Natural killer cell (primary cell): ENCODE results near the gene NFIA. TPM values are rescaled to one million over a fixed set of nuclear protein-coding genes. Genes with fewer than 3 reads are reported as not detected.

Experiments used
- ATAC-seq, 3 donors: fragments of 150-1000 bp in 2 of 3; fragments of 200-7000 bp in 1 of 3; cut with Tn5 transposase; 1 replicate in 1 of 3; 2 replicates in 2 of 3; pipeline ENCODE4 v1.10.0; 2021; ENCODE audit warnings: mild to moderate bottlenecking in 2 of 3, moderate library complexity in 2 of 3
- DNase-seq, 2 donors: peaks; one replicate each; pipeline versions ENCODE4 v3.0.0 to v3.0.0-alpha.2; 2013 to 2021; ENCODE audit warnings: mixed read lengths in 1 of 2
- H3K27ac ChIP-seq: one replicate; pipeline ENCODE4 v1.5.1; 2013; ENCODE audit warnings: mild to moderate bottlenecking, low read length
- H3K27me3 ChIP-seq: one replicate; pipeline ENCODE4 v1.6.1; 2013; ENCODE audit warnings: low read length; ENCODE audit not compliant: control insufficient read depth, insufficient read depth
- H3K36me3 ChIP-seq: one replicate; pipeline ENCODE4 v1.6.1; 2013; ENCODE audit warnings: low read length; ENCODE audit not compliant: control insufficient read depth, insufficient read depth
- H3K4me1 ChIP-seq: one replicate; pipeline ENCODE4 v1.6.1; 2013; ENCODE audit warnings: low read length; ENCODE audit not compliant: control insufficient read depth, insufficient read depth
- H3K4me3 ChIP-seq: one replicate; pipeline ENCODE4 v1.5.1; 2013; ENCODE audit warnings: low read length
- H3K9me3 ChIP-seq: one replicate; pipeline ENCODE4 v1.6.1; 2013; ENCODE audit warnings: low read length; ENCODE audit not compliant: control insufficient read depth, insufficient read depth
- H3K27ac Mint-ChIP-seq, 2 donors: one replicate each; pipeline ENCODE4 v1.8.0; 2022; ENCODE audit warnings: mild to moderate bottlenecking in 2 of 2, mixed read lengths in 2 of 2, moderate library complexity in 1 of 2
- H3K27me3 Mint-ChIP-seq, 2 donors: one replicate each; pipeline ENCODE4 v1.8.0; 2022; ENCODE audit warnings: low read depth in 2 of 2, mixed read lengths in 2 of 2
- H3K36me3 Mint-ChIP-seq: one replicate; pipeline ENCODE4 v1.8.0; 2022; ENCODE audit warnings: mixed read lengths
- H3K4me1 Mint-ChIP-seq, 2 donors: one replicate each; pipeline ENCODE4 v1.8.0; 2022; ENCODE audit warnings: mixed read lengths in 2 of 2
- H3K4me3 Mint-ChIP-seq: one replicate; pipeline ENCODE4 v1.8.0; 2022; ENCODE audit warnings: mild to moderate bottlenecking, moderate library complexity, mixed read lengths
- H3K9me3 Mint-ChIP-seq, 2 donors: one replicate each; pipeline ENCODE4 v1.8.0; 2022; ENCODE audit warnings: mixed read lengths in 2 of 2
- CTCF ChIP-seq: fragments of 200-600 bp; IDR thresholded peaks from one replicate; pipeline ENCODE4 v1.8.0; 2022; ENCODE audit warnings: antibody characterized with exemption
- WGBS: methylation state at CpG from one replicate; pipeline ENCODE4 v1.1.7; 2013; ENCODE audit warnings: missing lambda C conversion rate; ENCODE audit not compliant: insufficient coverage; 5-methylcytosine and 5-hydroxymethylcytosine counted together
- intact Hi-C: fragments of 100-400 bp; cut with micrococcal nuclease; formaldehyde crosslinking; loops from one replicate; pipeline ENCODE4 v1.14.2; 2022
- total RNA-seq, 4 donors: library from RNA; stranded (reverse); fragments of 120-200 nt in 1 of 4; gene quantifications; one replicate each; pipeline versions ENCODE4 v1.2.3 to v1.2.4, GENCODE V29; 2013 to 2022

Gene NFIA
- total RNA-seq, 3 donors from 2014 or later (not counting 1 experiment from before 2014, with no cell fraction given), result 3.5 to 6.5 (median 3.6) TPM

- DNase-seq (no peak), ATAC-seq (no peak)
- no peak overlapping the region for H3K27ac ChIP-seq
- WGBS, result 82% methylated on average over 3 of the region's 3 CpGs
- no peaks in the 10 kb centered on the region for H3K27me3 ChIP-seq
- no peaks in the 10 kb centered on the region for H3K36me3 Mint-ChIP-seq
- H3K9me3 Mint-ChIP-seq, result no peaks in the 10 kb centered on the region
- H3K27ac Mint-ChIP-seq, result no peak overlapping the region
- no peaks in the 10 kb centered on the region for H3K36me3 ChIP-seq
- H3K4me3 ChIP-seq, result no peak overlapping the region
- H3K4me1 ChIP-seq, result no peaks in the 10 kb centered on the region
- H3K9me3 ChIP-seq, result no peaks in the 10 kb centered on the region
- no peak for TF ChIP-seq CTCF
- no peak overlapping the region for H3K4me3 Mint-ChIP-seq
- peaks cover 16% of the 10 kb centered on the region in 2 donors for H3K27me3 Mint-ChIP-seq
- intact Hi-C loops, result no loop called here
- H3K4me1 Mint-ChIP-seq, result no peaks in the 10 kb centered on the region
Measured at GRCh38 chr1:61234587-61234919, 152.2 kb downstream of the NFIA start.

- H3K27me3 Mint-ChIP-seq, result peaks cover 13 to 25% of the 10 kb centered on the region in 2 donors
- DNase-seq, result no peak
- Histone ChIP-seq H3K9me3 (no peaks in the 10 kb centered on the region), H3K27me3 (no peaks in the 10 kb centered on the region), H3K27ac (no peak overlapping the region), H3K36me3 (no peaks in the 10 kb centered on the region), H3K4me3 (no peak overlapping the region), H3K4me1 (no peaks in the 10 kb centered on the region)
- ATAC-seq, result no peak
- no peak overlapping the region for H3K4me3 Mint-ChIP-seq
- intact Hi-C loops, result no loop called here
- H3K36me3 Mint-ChIP-seq, result no peaks in the 10 kb centered on the region
- WGBS, result no CpG with 5 or more reads among the region's 1 CpG
- H3K27ac Mint-ChIP-seq, result no peak overlapping the region
- no peak for TF ChIP-seq CTCF
- H3K9me3 Mint-ChIP-seq, result no peaks in the 10 kb centered on the region
- no peaks in the 10 kb centered on the region for H3K4me1 Mint-ChIP-seq
Measured at GRCh38 chr1:61237147-61237546, 154.8 kb downstream of the NFIA start.

GRCh38 chr1:61237659-61238358 is 155.4 kb downstream of the NFIA start:
- no peaks in the 10 kb centered on the region for H3K36me3 Mint-ChIP-seq
- H3K27ac ChIP-seq, result no peak overlapping the region
- no peak for TF ChIP-seq CTCF
- no peak for ATAC-seq
- H3K27me3 Mint-ChIP-seq, result peaks cover 13 to 29% of the 10 kb centered on the region in 2 donors
- intact Hi-C loops, result no loop called here
- no peak overlapping the region for H3K4me3 Mint-ChIP-seq
- no peaks in the 10 kb centered on the region for H3K27me3 ChIP-seq
- H3K9me3 ChIP-seq, result no peaks in the 10 kb centered on the region
- no peaks in the 10 kb centered on the region for H3K36me3 ChIP-seq
- no peaks in the 10 kb centered on the region for H3K4me1 Mint-ChIP-seq
- no peak for DNase-seq
- H3K27ac Mint-ChIP-seq, result no peak overlapping the region
- H3K9me3 Mint-ChIP-seq, result no peaks in the 10 kb centered on the region
- WGBS, result 100% methylated on average over 2 of the region's 3 CpGs
- no peak overlapping the region for H3K4me3 ChIP-seq
- H3K4me1 ChIP-seq, result no peaks in the 10 kb centered on the region

- WGBS, result 95% methylated on average over 5 of the region's 5 CpGs
- Mint-ChIP-seq H3K27me3 (peaks cover 12 to 27% of the 10 kb centered on the region in 2 donors), H3K36me3 (no peaks in the 10 kb centered on the region), H3K27ac (no peak overlapping the region), H3K4me1 (no peaks in the 10 kb centered on the region), H3K9me3 (no peaks in the 10 kb centered on the region), H3K4me3 (no peak overlapping the region)
- ATAC-seq (no peak), DNase-seq (no peak)
- H3K4me3 ChIP-seq, result no peak overlapping the region
- no peaks in the 10 kb centered on the region for H3K9me3 ChIP-seq
- intact Hi-C loops, result no loop called here
- TF ChIP-seq CTCF, result no peak
- peaks cover 2% of the 10 kb centered on the region for H3K27me3 ChIP-seq
- no peaks in the 10 kb centered on the region for H3K4me1 ChIP-seq
- H3K27ac ChIP-seq, result no peak overlapping the region
- no peaks in the 10 kb centered on the region for H3K36me3 ChIP-seq
Measured at GRCh38 chr1:61238359-61238665, 156.0 kb downstream of the NFIA start.
